VCaP (cell line): ENCODE data around the gene ELP5.
A peak's percentile ranks its signal among the peaks of the same experiment; 100 is the strongest.

Experiments
- H3K27ac ChIP-seq: fragments of 450-650 bp; 2 replicates; pipeline ENCODE4 v1.5.1; 2017
- TF ChIP-seq, protein P1 (sequence below): fragments of 450-650 bp; conservative IDR thresholded peaks from 2 replicates; pipeline ENCODE4 v1.5.1; 2017; ENCODE audit warnings: mild to moderate bottlenecking, moderate library complexity

ELP5 gene

GRCh38 chr17:7238420-7239090 is 13.5 kb upstream of the ELP5 start:
- TF ChIP-seq, protein P1, sequence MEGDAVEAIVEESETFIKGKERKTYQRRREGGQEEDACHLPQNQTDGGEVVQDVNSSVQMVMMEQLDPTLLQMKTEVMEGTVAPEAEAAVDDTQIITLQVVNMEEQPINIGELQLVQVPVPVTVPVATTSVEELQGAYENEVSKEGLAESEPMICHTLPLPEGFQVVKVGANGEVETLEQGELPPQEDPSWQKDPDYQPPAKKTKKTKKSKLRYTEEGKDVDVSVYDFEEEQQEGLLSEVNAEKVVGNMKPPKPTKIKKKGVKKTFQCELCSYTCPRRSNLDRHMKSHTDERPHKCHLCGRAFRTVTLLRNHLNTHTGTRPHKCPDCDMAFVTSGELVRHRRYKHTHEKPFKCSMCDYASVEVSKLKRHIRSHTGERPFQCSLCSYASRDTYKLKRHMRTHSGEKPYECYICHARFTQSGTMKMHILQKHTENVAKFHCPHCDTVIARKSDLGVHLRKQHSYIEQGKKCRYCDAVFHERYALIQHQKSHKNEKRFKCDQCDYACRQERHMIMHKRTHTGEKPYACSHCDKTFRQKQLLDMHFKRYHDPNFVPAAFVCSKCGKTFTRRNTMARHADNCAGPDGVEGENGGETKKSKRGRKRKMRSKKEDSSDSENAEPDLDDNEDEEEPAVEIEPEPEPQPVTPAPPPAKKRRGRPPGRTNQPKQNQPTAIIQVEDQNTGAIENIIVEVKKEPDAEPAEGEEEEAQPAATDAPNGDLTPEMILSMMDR, result no peak
- peak overlapping the region; percentile 81 for H3K27ac ChIP-seq

- H3K27ac ChIP-seq, result peak within 1 kb of the TSS; percentile 92
- TF ChIP-seq, protein P1, result no peak
These were observed 12.7 kb upstream of the ELP5 start, which contains the start of gene PHF23 for GRCh38 chr17:7239091-7240027. Gene PHF23, minus strand, starts transcription at chr17:7239457. Its CDS starts 178 bp downstream, at chr17:7239279.

- TF ChIP-seq, protein P1, result no peak
- H3K27ac ChIP-seq, result peak overlapping the region; percentile 92
These were observed 11.6 kb upstream of the ELP5 start for GRCh38 chr17:7240375-7240774.

DNA sequence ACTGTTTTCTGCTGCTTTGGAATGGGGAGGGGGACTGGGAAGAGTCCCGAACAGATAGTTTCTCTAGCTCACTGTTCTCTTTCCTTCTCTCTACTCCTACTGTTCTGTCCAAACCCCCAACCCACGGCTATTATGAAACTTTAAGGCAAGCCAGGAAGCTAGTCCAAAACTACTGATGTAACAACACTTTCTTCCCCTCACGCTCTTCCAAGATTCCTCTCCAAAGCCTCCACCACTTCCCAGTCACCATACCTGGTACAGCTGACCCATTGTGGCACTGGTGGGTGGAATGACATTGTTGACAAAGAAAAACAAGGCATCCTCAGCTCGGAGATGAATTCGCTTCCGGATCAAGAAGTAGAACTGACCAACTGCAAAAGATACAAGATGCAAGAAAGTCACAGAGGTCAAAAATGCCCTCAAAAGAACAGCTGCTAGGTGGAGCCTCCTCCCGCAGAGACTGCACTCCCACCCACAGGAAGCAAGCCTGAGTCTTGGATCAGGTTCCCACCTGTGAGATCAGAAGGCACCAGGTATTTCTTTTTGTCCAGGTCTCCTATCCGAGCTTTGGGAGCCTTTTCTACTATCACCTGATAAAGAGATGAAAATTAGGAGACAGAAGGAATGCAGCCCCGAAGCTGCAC is 10.8 kb upstream of the ELP5 start:
- TF ChIP-seq, protein P1, result no peak

GRCh38 chr17:7241783-7242716 is 10.0 kb upstream of the ELP5 start, which contains the start of gene GABARAP:
Gene GABARAP, minus strand, starts transcription at chr17:7242449. Its CDS starts 119 bp downstream, at chr17:7242330.
- H3K27ac ChIP-seq, result peak within 1 kb of the TSS; percentile 92
- TF ChIP-seq, protein P1, result no peak

More for the DNA sequence above, 10.8 kb upstream of the ELP5 start:
- peak overlapping the region; percentile 92 for H3K27ac ChIP-seq

- H3K27ac ChIP-seq, result peak overlapping the region; percentile 92
- TF ChIP-seq, protein P1, result no peak
These were observed 9.1 kb upstream of the ELP5 start for GRCh38 chr17:7242717-7243452.
